SK-N-SH treated with all-trans-retinoic acid at 6 μM for 48 hours (cell line): ENCODE measurements around the gene VCAN.

Source experiments
- ARNTL ChIP-seq: fragments of 450-650 bp; formaldehyde crosslinking; IDR thresholded peaks from 2 replicates; pipeline ENCODE4 v1.5.0; 2020; ENCODE audit warnings: low read depth, mild to moderate bottlenecking, moderate library complexity, borderline replicate concordance
- BACH2 ChIP-seq: fragments of 250-450 bp; sonication (Bioruptor Pico); IDR thresholded peaks from 2 replicates; pipeline ENCODE4 v1.9.0; 2021; ENCODE audit warnings: mild to moderate bottlenecking, borderline replicate concordance
- GLIS3 ChIP-seq: fragments of 250-450 bp; sonication (Bioruptor Pico); IDR thresholded peaks from 2 replicates; pipeline ENCODE4 v1.5.0; 2020; ENCODE audit warnings: mild to moderate bottlenecking, moderate library complexity
- RARB ChIP-seq: fragments of 250-450 bp; sonication (Bioruptor Pico); IDR thresholded peaks from 2 replicates; pipeline ENCODE4 v1.8.0; 2021; ENCODE audit warnings: mild to moderate bottlenecking, moderate library complexity
- TOX ChIP-seq: fragments of 250-450 bp; sonication (Bioruptor Pico); IDR thresholded peaks from 2 replicates; pipeline ENCODE4 v1.8.0; 2021; ENCODE audit warnings: mild to moderate bottlenecking, moderate library complexity, borderline replicate concordance
- ZFP3 ChIP-seq: fragments of 250-450 bp; sonication (Bioruptor Pico); IDR thresholded peaks from 2 replicates; pipeline ENCODE4 v1.5.0; 2020; ENCODE audit warnings: mild to moderate bottlenecking, moderate library complexity
- ZFP30 ChIP-seq: fragments of 450-650 bp; formaldehyde crosslinking; IDR thresholded peaks from 2 replicates; pipeline ENCODE4 v1.5.0; 2022; ENCODE audit warnings: mild to moderate bottlenecking, moderate library complexity
- TF ChIP-seq, protein P1 (sequence below): fragments of 250-450 bp; sonication (Bioruptor Pico); IDR thresholded peaks from 2 replicates; pipeline ENCODE4 v1.8.0; 2020; ENCODE audit warnings: mild to moderate bottlenecking, moderate library complexity, borderline replicate concordance

GRCh38 chr5:83446253-83446947 lies 25.1 kb upstream of the VCAN start:
- TF ChIP-seq RARB (CRISPR knock-in tag) (no peak), BACH2 (no peak), ARNTL (CRISPR knock-in tag) (no peak), TOX (CRISPR knock-in tag) (no peak), ZFP30 (CRISPR knock-in tag) (no peak), GLIS3 (CRISPR knock-in tag) (no peak), ZFP3 (CRISPR knock-in tag) (no peak)
- TF ChIP-seq, protein P1, sequence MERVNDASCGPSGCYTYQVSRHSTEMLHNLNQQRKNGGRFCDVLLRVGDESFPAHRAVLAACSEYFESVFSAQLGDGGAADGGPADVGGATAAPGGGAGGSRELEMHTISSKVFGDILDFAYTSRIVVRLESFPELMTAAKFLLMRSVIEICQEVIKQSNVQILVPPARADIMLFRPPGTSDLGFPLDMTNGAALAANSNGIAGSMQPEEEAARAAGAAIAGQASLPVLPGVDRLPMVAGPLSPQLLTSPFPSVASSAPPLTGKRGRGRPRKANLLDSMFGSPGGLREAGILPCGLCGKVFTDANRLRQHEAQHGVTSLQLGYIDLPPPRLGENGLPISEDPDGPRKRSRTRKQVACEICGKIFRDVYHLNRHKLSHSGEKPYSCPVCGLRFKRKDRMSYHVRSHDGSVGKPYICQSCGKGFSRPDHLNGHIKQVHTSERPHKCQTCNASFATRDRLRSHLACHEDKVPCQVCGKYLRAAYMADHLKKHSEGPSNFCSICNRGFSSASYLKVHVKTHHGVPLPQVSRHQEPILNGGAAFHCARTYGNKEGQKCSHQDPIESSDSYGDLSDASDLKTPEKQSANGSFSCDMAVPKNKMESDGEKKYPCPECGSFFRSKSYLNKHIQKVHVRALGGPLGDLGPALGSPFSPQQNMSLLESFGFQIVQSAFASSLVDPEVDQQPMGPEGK (CRISPR knock-in tag) = no peak
